Neural progenitor cell (in vitro differentiated cells): ENCODE results near the gene RNU6-7.

Experiments
- EZH2phosphoT487 ChIP-seq: fragments of 200-600 bp; sonication (generic); IDR thresholded peaks from 2 replicates; pipeline ENCODE4 v1.6.1; 2017; ENCODE audit warnings: antibody characterized with exemption
- TF ChIP-seq, protein P1 (sequence below): fragments of 200-600 bp; sonication (generic); IDR thresholded peaks from 2 replicates; pipeline ENCODE4 v1.5.1; 2017; ENCODE audit warnings: antibody characterized with exemption, mild to moderate bottlenecking

DNA sequence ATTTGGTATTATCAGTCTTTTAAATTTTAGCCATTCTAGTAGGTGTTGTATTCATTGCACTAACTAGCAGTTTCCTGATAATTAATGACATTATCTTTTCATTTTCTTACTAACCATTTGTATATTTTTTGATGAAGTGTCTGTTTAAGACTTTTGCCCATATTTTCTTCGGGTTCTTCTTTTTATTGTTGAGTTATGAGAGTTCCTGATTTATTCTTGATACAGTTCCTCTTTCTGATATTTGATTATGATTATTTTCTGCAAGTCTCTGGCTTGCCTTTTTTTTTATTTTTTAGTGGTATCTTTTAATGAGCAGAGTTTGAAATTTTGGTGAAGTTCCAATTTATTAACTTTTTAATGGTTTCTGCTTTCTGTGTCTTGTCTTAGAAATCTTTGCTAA, 6.2 kb upstream of the RNU6-7 start:
- no peak for TF ChIP-seq EZH2phosphoT487
- TF ChIP-seq, protein P1, sequence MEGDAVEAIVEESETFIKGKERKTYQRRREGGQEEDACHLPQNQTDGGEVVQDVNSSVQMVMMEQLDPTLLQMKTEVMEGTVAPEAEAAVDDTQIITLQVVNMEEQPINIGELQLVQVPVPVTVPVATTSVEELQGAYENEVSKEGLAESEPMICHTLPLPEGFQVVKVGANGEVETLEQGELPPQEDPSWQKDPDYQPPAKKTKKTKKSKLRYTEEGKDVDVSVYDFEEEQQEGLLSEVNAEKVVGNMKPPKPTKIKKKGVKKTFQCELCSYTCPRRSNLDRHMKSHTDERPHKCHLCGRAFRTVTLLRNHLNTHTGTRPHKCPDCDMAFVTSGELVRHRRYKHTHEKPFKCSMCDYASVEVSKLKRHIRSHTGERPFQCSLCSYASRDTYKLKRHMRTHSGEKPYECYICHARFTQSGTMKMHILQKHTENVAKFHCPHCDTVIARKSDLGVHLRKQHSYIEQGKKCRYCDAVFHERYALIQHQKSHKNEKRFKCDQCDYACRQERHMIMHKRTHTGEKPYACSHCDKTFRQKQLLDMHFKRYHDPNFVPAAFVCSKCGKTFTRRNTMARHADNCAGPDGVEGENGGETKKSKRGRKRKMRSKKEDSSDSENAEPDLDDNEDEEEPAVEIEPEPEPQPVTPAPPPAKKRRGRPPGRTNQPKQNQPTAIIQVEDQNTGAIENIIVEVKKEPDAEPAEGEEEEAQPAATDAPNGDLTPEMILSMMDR: no peak
